BLaER1 treated with 17β-estradiol and CSF1 and Interleukin-3, amounts not matched to agents 10 nM and 100 nM (cell line): ENCODE measurements around the gene TCF12.
"Not testable (repeated sequence)": the region's sequence is repeated elsewhere in the genome, so short reads cannot be mapped to it uniquely, and the experiment has no call there.

Source experiments
- H3K27ac ChIP-seq, 11 experiments: shearing (Covaris generic); formaldehyde crosslinking; 2 replicates each; pipeline ENCODE4 v1.8.1; 2022
- H3K27me3 ChIP-seq, 11 experiments: shearing (Covaris generic); formaldehyde crosslinking; 2 replicates each; pipeline ENCODE4 v1.8.1; 2022
- H3K36me3 ChIP-seq, 11 experiments: shearing (Covaris generic); formaldehyde crosslinking; 2 replicates each; pipeline ENCODE4 v1.8.1; 2022
- H3K4me1 ChIP-seq, 10 experiments: shearing (Covaris generic); formaldehyde crosslinking; 2 replicates each; pipeline ENCODE4 v1.8.1; 2022
- H3K4me2 ChIP-seq, 11 experiments: shearing (Covaris generic); formaldehyde crosslinking; 2 replicates each; pipeline ENCODE4 v1.8.1; 2022
- H3K4me3 ChIP-seq, 10 experiments: shearing (Covaris generic); formaldehyde crosslinking; 2 replicates each; pipeline ENCODE4 v1.8.1; 2022
- H3K9ac ChIP-seq, 11 experiments: shearing (Covaris generic); formaldehyde crosslinking; 2 replicates each; pipeline ENCODE4 v1.8.1; 2022
- H3K9me3 ChIP-seq, 11 experiments: shearing (Covaris generic); formaldehyde crosslinking; replicated peaks in 1 of 11; 2 replicates each; pipeline ENCODE4 v1.8.1; 2022
- H4K20me1 ChIP-seq, 11 experiments: shearing (Covaris generic); formaldehyde crosslinking; 2 replicates each; pipeline ENCODE4 v1.8.1; 2022
- Cebpa-rat ChIP-seq, 11 experiments: shearing (Covaris generic); IDR thresholded peaks; 2 replicates each; pipeline ENCODE4 v1.8.1; 2022

Gene TCF12

DNA sequence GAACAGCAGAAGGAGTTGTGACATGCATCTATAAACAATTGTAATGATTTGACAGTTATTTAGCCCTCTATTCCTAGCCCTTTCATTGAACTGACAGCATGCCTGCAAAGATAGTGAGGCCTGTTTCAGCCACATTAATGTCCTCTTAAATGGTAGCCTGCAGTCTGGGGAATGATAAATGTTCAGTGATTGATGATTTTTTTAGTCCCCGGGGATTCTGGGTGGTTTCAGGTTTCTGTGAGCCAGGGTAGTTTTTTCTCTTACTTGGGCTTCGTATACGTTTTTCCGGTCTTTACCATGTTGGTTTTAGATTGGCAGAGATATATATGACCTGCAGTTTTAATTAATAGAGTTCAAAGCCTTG, 172.0 kb downstream of the TCF12 start:
- 0 out of 22 replicates have a peak, but pooled peaks cover 0 to 3% (median 0%) of the 10 kb centered on the region in 11 experiments for H3K9me3 ChIP-seq
- peaks cover 32 to 54% (median 41%) of the 10 kb centered on the region in 11 experiments for H3K36me3 ChIP-seq
- no peaks in the 10 kb centered on the region for H3K27me3 ChIP-seq
- no peak overlapping the region for H3K4me2 ChIP-seq
- TF ChIP-seq Cebpa-rat (IDR thresholded peaks at IDR 0.05), result no peak
- H3K4me3 ChIP-seq, result no peak overlapping the region
- no peak overlapping the region for H3K27ac ChIP-seq
- H3K4me1 ChIP-seq, result peaks cover 0 to 12% (median 3%) of the 10 kb centered on the region in 10 experiments; a peak in 5 of 20 replicates
- peaks cover 0 to 44% (median 15%) of the 10 kb centered on the region in 11 experiments; a peak in 11 of 22 replicates for H4K20me1 ChIP-seq
- H3K9ac ChIP-seq, result no peak overlapping the region

DNA sequence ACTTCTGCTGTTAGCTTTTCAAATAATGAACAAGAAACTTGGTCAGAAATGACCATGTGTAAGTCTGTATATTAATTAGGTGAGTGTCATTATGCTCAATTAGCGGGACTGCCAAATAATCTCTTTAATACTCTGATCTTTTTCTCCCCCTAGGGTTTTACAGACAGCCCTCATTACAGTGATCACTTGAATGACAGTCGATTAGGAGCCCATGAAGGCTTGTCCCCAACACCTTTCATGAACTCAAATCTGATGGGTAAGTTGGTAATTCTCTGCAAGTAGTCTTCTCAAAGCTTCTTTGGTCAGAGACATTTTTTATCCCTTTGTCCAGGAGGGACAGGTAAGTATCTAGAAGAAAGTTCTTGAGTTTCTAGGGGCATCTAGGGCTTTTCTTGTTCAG, 173.2 kb downstream of the TCF12 start:
- H3K9me3 ChIP-seq, result 0 out of 22 replicates have a peak, but pooled peaks cover 0 to 3% (median 0%) of the 10 kb centered on the region in 11 experiments
- no peaks in the 10 kb centered on the region for H3K27me3 ChIP-seq
- no peak overlapping the region for H3K9ac ChIP-seq
- peaks cover 0 to 15% (median 4%) of the 10 kb centered on the region in 10 experiments; a peak in 9 of 20 replicates for H3K4me1 ChIP-seq
- no peak overlapping the region for H3K4me3 ChIP-seq
- no peak for TF ChIP-seq Cebpa-rat (IDR thresholded peaks at IDR 0.05)
- H3K4me2 ChIP-seq, result no peak overlapping the region
- H4K20me1 ChIP-seq, result peaks cover 0 to 42% (median 15%) of the 10 kb centered on the region in 11 experiments; a peak in 11 of 22 replicates
- no peak overlapping the region for H3K27ac ChIP-seq
- peaks cover 32 to 65% (median 52%) of the 10 kb centered on the region in 11 experiments for H3K36me3 ChIP-seq

GRCh38 chr15:57092252-57092651, 173.8 kb downstream of the TCF12 start:
- Histone ChIP-seq H3K4me2 (no peak overlapping the region), H3K27ac (no peak overlapping the region), H3K9ac (no peak overlapping the region), H4K20me1 (peaks cover 0 to 42% (median 15%) of the 10 kb centered on the region in 11 experiments; a peak in 11 of 22 replicates), H3K27me3 (no peaks in the 10 kb centered on the region), H3K36me3 (peaks cover 32 to 68% (median 55%) of the 10 kb centered on the region in 11 experiments), H3K9me3 (0 out of 22 replicates have a peak, but pooled peaks cover 0 to 3% (median 0%) of the 10 kb centered on the region in 11 experiments), H3K4me1 (peaks cover 2 to 21% (median 7%) of the 10 kb centered on the region in 10 experiments; a peak in 11 of 20 replicates), H3K4me3 (no peak overlapping the region)
- no peak for TF ChIP-seq Cebpa-rat (IDR thresholded peaks at IDR 0.05)

- H3K27me3 ChIP-seq, result no peaks in the 10 kb centered on the region
- 0 out of 22 replicates have a peak overlapping the region, but pooled peaks of 1 of the 11 experiments have one; percentile 4 for H3K27ac ChIP-seq
- H3K9me3 ChIP-seq, result peaks cover 0 to 4% (median 0%) of the 10 kb centered on the region in 11 experiments; a peak in 1 of 22 replicates
- peaks cover 0 to 20% (median 11%) of the 10 kb centered on the region in 11 experiments; a peak in 11 of 22 replicates for H4K20me1 ChIP-seq
- no peak for TF ChIP-seq Cebpa-rat (IDR thresholded peaks at IDR 0.05)
- no peak overlapping the region for H3K4me2 ChIP-seq
- H3K4me1 ChIP-seq, result peaks cover 12 to 44% (median 18%) of the 10 kb centered on the region in 10 experiments; a peak in 18 of 20 replicates
- H3K4me3 ChIP-seq, result no peak overlapping the region
- no peak overlapping the region for H3K9ac ChIP-seq
- H3K36me3 ChIP-seq, result peaks cover 32 to 73% (median 59%) of the 10 kb centered on the region in 11 experiments
These were observed 176.1 kb downstream of the TCF12 start for GRCh38 chr15:57094321-57095257.

GRCh38 chr15:57095896-57096295, 177.5 kb downstream of the TCF12 start:
- TF ChIP-seq Cebpa-rat (IDR thresholded peaks at IDR 0.05), result no peak
- H3K36me3 ChIP-seq, result peaks cover 32 to 75% (median 61%) of the 10 kb centered on the region in 11 experiments
- no peak overlapping the region for H3K4me3 ChIP-seq
- peaks cover 0 to 11% (median 0%) of the 10 kb centered on the region in 11 experiments; a peak in 3 of 22 replicates for H4K20me1 ChIP-seq
- H3K9ac ChIP-seq, result no peak overlapping the region
- no peaks in the 10 kb centered on the region for H3K27me3 ChIP-seq
- peaks cover 14 to 57% (median 22%) of the 10 kb centered on the region in 10 experiments; a peak in 17 of 20 replicates for H3K4me1 ChIP-seq
- no peak overlapping the region for H3K4me2 ChIP-seq
- peaks cover 0 to 4% (median 0%) of the 10 kb centered on the region in 11 experiments; a peak in 3 of 22 replicates for H3K9me3 ChIP-seq
- no peak overlapping the region for H3K27ac ChIP-seq

- peaks cover 28 to 74% (median 61%) of the 10 kb centered on the region in 11 experiments for H3K36me3 ChIP-seq
- no peak overlapping the region for H3K4me3 ChIP-seq
- peaks cover 0 to 10% (median 6%) of the 10 kb centered on the region in 11 experiments; a peak in 5 of 22 replicates for H3K9me3 ChIP-seq
These were observed 178.8 kb downstream of the TCF12 start for GRCh38 chr15:57097246-57097645.

GRCh38 chr15:57097919-57098543, 179.6 kb downstream of the TCF12 start:
- not testable (repeated sequence) for H3K9me3 ChIP-seq, H3K27me3 ChIP-seq, H3K4me3 ChIP-seq, H4K20me1 ChIP-seq
- Histone ChIP-seq H3K4me2 (peak overlapping the region in 9 of 11 experiments; percentile 3 to 68 (median 23); a peak in 11 of 22 replicates), H3K4me1 (peaks cover 20 to 63% (median 28%) of the 10 kb centered on the region in 10 experiments; a peak in 18 of 20 replicates), H3K36me3 (peaks cover 21 to 71% (median 56%) of the 10 kb centered on the region in 11 experiments), H3K27ac (peak overlapping the region in 10 of 11 experiments; percentile 27 to 85 (median 40); a peak in 15 of 22 replicates), H3K9ac (peak overlapping the region in 1 of 11 experiments; percentile 35; a peak in 2 of 22 replicates)
- peak in 3 of 11 experiments; percentile 45 to 57 (median 52); a peak in 6 of 22 replicates for TF ChIP-seq Cebpa-rat (IDR thresholded peaks at IDR 0.05)

More at GRCh38 chr15:57097246-57097645, 178.8 kb downstream of the TCF12 start:
- no peak for TF ChIP-seq Cebpa-rat (IDR thresholded peaks at IDR 0.05)
- peak overlapping the region in 4 of 11 experiments; percentile 23 to 68 (median 47); a peak in 5 of 22 replicates for H3K4me2 ChIP-seq
- peaks cover 17 to 63% (median 24%) of the 10 kb centered on the region in 10 experiments; a peak in 18 of 20 replicates for H3K4me1 ChIP-seq
- no peak overlapping the region; a peak in 1 of 22 replicates for H3K9ac ChIP-seq
- peak overlapping the region in 9 of 11 experiments; percentile 3 to 85 (median 27); a peak in 14 of 22 replicates for H3K27ac ChIP-seq
- no peaks in the 10 kb centered on the region for H3K27me3 ChIP-seq
- peaks cover 0 to 1% (median 0%) of the 10 kb centered on the region in 11 experiments; a peak in 2 of 22 replicates for H4K20me1 ChIP-seq

DNA sequence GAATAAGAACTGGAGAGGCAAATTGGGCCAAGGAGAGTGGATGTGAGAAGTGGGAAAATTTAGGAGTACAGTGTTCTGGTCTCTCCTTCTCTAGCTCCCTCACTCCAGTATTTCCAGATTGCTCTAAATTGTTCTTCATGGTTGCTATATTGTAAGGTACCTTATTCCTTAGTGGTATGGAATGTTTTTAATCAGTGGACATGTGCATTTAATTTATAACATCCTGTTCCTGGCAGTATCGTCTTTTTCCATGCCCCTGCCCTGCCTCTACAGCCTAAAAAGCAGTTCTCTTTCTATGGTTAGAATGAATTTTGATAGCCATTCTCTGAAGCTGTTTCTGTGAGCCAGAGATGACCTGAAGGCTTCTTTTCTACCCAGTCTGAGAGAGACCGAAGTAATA, 180.5 kb downstream of the TCF12 start:
- Histone ChIP-seq H4K20me1 (no peaks in the 10 kb centered on the region; a peak in 1 of 22 replicates), H3K27me3 (no peaks in the 10 kb centered on the region), H3K4me2 (peak overlapping the region in 3 of 11 experiments; percentile 28 to 68 (median 66); a peak in 5 of 22 replicates), H3K9me3 (peaks cover 0 to 10% (median 6%) of the 10 kb centered on the region in 11 experiments; a peak in 5 of 22 replicates), H3K36me3 (peaks cover 12 to 71% (median 53%) of the 10 kb centered on the region in 11 experiments), H3K27ac (peak overlapping the region in 9 of 11 experiments; percentile 17 to 85 (median 35); a peak in 15 of 22 replicates), H3K9ac (peak overlapping the region in 1 of 11 experiments; percentile 35; a peak in 2 of 22 replicates), H3K4me1 (peaks cover 20 to 63% (median 28%) of the 10 kb centered on the region in 10 experiments; a peak in 18 of 20 replicates), H3K4me3 (no peak overlapping the region)
- TF ChIP-seq Cebpa-rat (IDR thresholded peaks at IDR 0.05), result no peak
